B cell (primary cell): Measurements from ENCODE around the gene WHAMM. TPM values are rescaled to one million over a fixed set of nuclear protein-coding genes. Genes with fewer than 3 reads are reported as not detected.

Source experiments
- ATAC-seq: fragments of 200-7000 bp; cut with Tn5 transposase; one replicate; pipeline ENCODE4 v1.10.0; 2021; ENCODE audit warnings: low read depth, mild to moderate bottlenecking, moderate number of reproducible peaks, moderate library complexity
- CTCF ChIA-PET: fragments of 350-600 bp; sonication (Branson Sonifier 250); formaldehyde crosslinking; loops from one replicate; lab custom pipeline; 2021; ENCODE audit warnings: antibody characterized with exemption, inconsistent platforms; lab: Charles Lee
- POLR2A ChIA-PET: fragments of 350-600 bp; sonication (Branson Sonifier 250); formaldehyde crosslinking; loops from one replicate; lab custom pipeline; 2021; ENCODE audit warnings: antibody characterized with exemption; lab: Charles Lee
- DNase-seq: peaks from one replicate; pipeline ENCODE4 v3.0.0; 2013
- H2AFZ ChIP-seq: 2 replicates; pipeline ENCODE4 v1.6.1; 2012; ENCODE audit warnings: mild to moderate bottlenecking, low read depth, low read length; ENCODE audit not compliant: insufficient read depth, poor library complexity, severe bottlenecking
- H3K27ac ChIP-seq, 2 donors: 1 replicate in 1 of 2; 2 replicates in 1 of 2; pipeline ENCODE4 v1.5.1; 2012 to 2013; ENCODE audit warnings: low read length in 2 of 2, mild to moderate bottlenecking in 2 of 2, moderate library complexity in 1 of 2
- H3K27me3 ChIP-seq, 4 experiments: fragments of 200-600 bp in 1 of 4; sonication (generic) in 1 of 4; replicated peaks in 1 of 4; 1 replicate in 2 of 4; 2 replicates in 2 of 4; pipeline versions ENCODE4 v1.6.1 to v1.7.0; 2013 to 2016; ENCODE audit warnings: low read length in 3 of 4, mild to moderate bottlenecking in 2 of 4, mixed read lengths in 1 of 4, moderate library complexity in 1 of 4; ENCODE audit not compliant: insufficient read depth in 4 of 4, control insufficient read depth in 3 of 4; ENCODE audit errors: control extremely low read depth in 1 of 4
- H3K36me3 ChIP-seq, 2 experiments: replicated peaks in 1 of 2; 1 replicate in 1 of 2; 2 replicates in 1 of 2; pipeline versions ENCODE4 v1.6.1 to v1.7.1; 2013; ENCODE audit warnings: low read length in 1 of 2; ENCODE audit not compliant: insufficient read depth in 2 of 2, control insufficient read depth in 1 of 2; ENCODE audit errors: control extremely low read depth in 1 of 2, extremely low read depth in 1 of 2
- H3K4me1 ChIP-seq, 2 donors: fragments of 200-600 bp in 1 of 2; sonication (generic) in 1 of 2; 1 replicate in 1 of 2; 2 replicates in 1 of 2; pipeline versions ENCODE4 v1.5.1 to v1.6.1; 2013 to 2017; ENCODE audit warnings: low read length in 2 of 2; ENCODE audit not compliant: control insufficient read depth in 2 of 2, insufficient read depth in 2 of 2
- H3K4me2 ChIP-seq: replicated peaks from 2 replicates; pipeline ENCODE3; 2012; ENCODE audit warnings: mild to moderate bottlenecking, low read depth, low read length; ENCODE audit not compliant: poor library complexity, severe bottlenecking
- H3K4me3 ChIP-seq, 5 experiments: fragments of 200-600 bp in 1 of 5; sonication (generic) in 1 of 5; 1 replicate in 3 of 5; 2 replicates in 2 of 5; pipeline versions ENCODE4 v1.5.1 to v1.7.0; 2011 to 2016; ENCODE audit warnings: low read length in 4 of 5, mild to moderate bottlenecking in 4 of 5, low read depth in 2 of 5, control low read depth in 1 of 5, moderate library complexity in 1 of 5; ENCODE audit not compliant: insufficient read depth in 1 of 5; ENCODE audit errors: control extremely low read depth in 1 of 5, extremely low read depth in 1 of 5
- H3K79me2 ChIP-seq: fragments of 200-600 bp; sonication (generic); one replicate; pipeline ENCODE4 v1.6.0; 2016; ENCODE audit warnings: low read length; ENCODE audit not compliant: control insufficient read depth, insufficient read depth
- H3K9ac ChIP-seq: fragments of 200-600 bp; sonication (generic); 2 replicates; pipeline ENCODE4 v1.6.1; 2017; ENCODE audit warnings: mild to moderate bottlenecking, low read length, moderate library complexity
- H3K9me3 ChIP-seq, 3 donors: one replicate each; pipeline versions ENCODE4 v1.6.1 to v1.7.1; 2013; ENCODE audit warnings: low read length in 2 of 3; ENCODE audit not compliant: control insufficient read depth in 2 of 3, insufficient read depth in 1 of 3; ENCODE audit errors: control extremely low read depth in 1 of 3
- H4K20me1 ChIP-seq: 2 replicates; pipeline ENCODE4 v1.6.0; 2012; ENCODE audit warnings: mild to moderate bottlenecking, low read length; ENCODE audit not compliant: insufficient read depth, control insufficient read depth, poor library complexity, severe bottlenecking
- H3K27ac Mint-ChIP-seq: one replicate; pipeline ENCODE4 v1.8.0; 2021; ENCODE audit warnings: mixed read lengths
- H3K27me3 Mint-ChIP-seq: one replicate; pipeline ENCODE4 v1.8.0; 2021; ENCODE audit warnings: mixed read lengths
- H3K4me1 Mint-ChIP-seq: one replicate; pipeline ENCODE4 v1.8.0; 2021; ENCODE audit warnings: mixed read lengths
- H3K4me3 Mint-ChIP-seq: one replicate; pipeline ENCODE4 v1.8.0; 2021; ENCODE audit warnings: mixed read lengths
- H3K9me3 Mint-ChIP-seq: one replicate; pipeline ENCODE4 v1.8.0; 2022; ENCODE audit warnings: mixed read lengths; ENCODE audit not compliant: insufficient read depth
- EZH2 ChIP-seq: IDR thresholded peaks from 2 replicates; pipeline ENCODE4 v1.6.1; 2012; ENCODE audit warnings: borderline replicate concordance, low read depth, mild to moderate bottlenecking, moderate library complexity, low read length; ENCODE audit not compliant: insufficient read depth, poor library complexity, severe bottlenecking
- WGBS: methylation state at CpG from one replicate; pipeline ENCODE4 v1.1.5; 2013; ENCODE audit warnings: missing lambda C conversion rate; ENCODE audit not compliant: insufficient coverage; 5-methylcytosine and 5-hydroxymethylcytosine counted together
- intact Hi-C: fragments of 100-400 bp; cut with micrococcal nuclease; formaldehyde crosslinking; loops from one replicate; pipeline ENCODE4 v1.10.0; 2022
- polyA plus RNA-seq: library from polyadenylated mRNA; depleted of rRNA; stranded (reverse); fragments of >200 nt; gene quantifications from 2 replicates; pipeline ENCODE4 v1.2.3, GENCODE V29; 2012
- total RNA-seq, 2 donors: library from RNA; stranded (reverse); fragments of 120-200 nt in 1 of 2; gene quantifications; 1 replicate in 1 of 2; 2 replicates in 1 of 2; pipeline versions ENCODE4 v1.2.3 to v1.2.4, GENCODE V29; 2013 to 2022
- TF ChIP-seq, protein P1 (sequence below): fragments of 200-600 bp; IDR thresholded peaks from one replicate; pipeline ENCODE4 v1.8.0; 2022; ENCODE audit warnings: antibody characterized with exemption, mild to moderate bottlenecking

WHAMM gene
- total and polyA plus RNA-seq, 2 donors (not counting 1 experiment from before 2014, with no cell fraction given), result 18.3 to 31.3 TPM

DNA sequence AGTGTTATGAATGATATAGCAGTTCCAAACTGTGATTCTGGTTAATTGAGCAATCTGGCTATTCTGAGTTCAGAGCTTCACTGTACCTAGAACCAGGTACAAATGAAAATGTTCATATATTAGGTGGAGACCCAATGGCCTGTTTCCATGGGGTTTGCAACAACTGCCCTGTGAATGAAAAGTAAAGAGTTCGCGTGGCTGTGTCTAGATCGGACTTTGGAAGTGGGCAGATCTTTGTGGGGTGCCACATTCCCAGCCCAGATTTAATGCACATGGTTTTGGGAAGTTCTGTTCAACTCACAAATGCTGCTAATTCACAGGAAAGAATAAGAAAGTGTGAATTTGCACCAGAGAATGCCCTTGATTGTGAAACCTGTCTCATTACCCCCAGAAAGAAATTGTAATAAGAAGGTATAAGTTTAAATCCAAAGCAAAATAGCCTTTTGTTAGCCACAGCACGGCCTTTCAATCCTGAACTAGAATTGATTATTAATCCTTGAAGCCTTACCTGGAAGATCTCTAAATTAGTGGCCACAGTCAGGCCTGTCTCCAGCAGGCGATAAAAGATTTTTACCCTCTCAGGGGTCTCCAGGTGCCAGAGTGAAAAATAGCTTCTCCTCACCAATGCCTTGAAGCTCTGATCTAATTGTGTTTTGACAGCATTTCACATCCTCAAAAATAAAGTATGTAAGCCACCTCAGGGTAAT lies 22.6 kb downstream of the WHAMM start:
- TF ChIP-seq, protein P1, sequence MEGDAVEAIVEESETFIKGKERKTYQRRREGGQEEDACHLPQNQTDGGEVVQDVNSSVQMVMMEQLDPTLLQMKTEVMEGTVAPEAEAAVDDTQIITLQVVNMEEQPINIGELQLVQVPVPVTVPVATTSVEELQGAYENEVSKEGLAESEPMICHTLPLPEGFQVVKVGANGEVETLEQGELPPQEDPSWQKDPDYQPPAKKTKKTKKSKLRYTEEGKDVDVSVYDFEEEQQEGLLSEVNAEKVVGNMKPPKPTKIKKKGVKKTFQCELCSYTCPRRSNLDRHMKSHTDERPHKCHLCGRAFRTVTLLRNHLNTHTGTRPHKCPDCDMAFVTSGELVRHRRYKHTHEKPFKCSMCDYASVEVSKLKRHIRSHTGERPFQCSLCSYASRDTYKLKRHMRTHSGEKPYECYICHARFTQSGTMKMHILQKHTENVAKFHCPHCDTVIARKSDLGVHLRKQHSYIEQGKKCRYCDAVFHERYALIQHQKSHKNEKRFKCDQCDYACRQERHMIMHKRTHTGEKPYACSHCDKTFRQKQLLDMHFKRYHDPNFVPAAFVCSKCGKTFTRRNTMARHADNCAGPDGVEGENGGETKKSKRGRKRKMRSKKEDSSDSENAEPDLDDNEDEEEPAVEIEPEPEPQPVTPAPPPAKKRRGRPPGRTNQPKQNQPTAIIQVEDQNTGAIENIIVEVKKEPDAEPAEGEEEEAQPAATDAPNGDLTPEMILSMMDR, result no peak
- TF ChIP-seq EZH2, result no peak
- H3K9ac ChIP-seq, result no peak overlapping the region
- no peaks in the 10 kb centered on the region for H3K9me3 ChIP-seq
- peak overlapping the region in 1 of 2 donors; percentile 9 for H3K27ac ChIP-seq
- peak overlapping the region; percentile 4 for H3K27ac Mint-ChIP-seq
- intact Hi-C loops, result no loop called here
- ChIA-PET POLR2A (no interaction called here), CTCF (interaction anchor here (1.2 to 2.2 kb wide), 3 partner anchors 13 to 21 kb away, joined by 4 to 7 read pairs (median 5); no protein-coding TSS in a partner anchor)
- peaks cover 30% of the 10 kb centered on the region for H4K20me1 ChIP-seq
- no peak overlapping the region for H3K4me2 ChIP-seq
- ATAC-seq (no peak), DNase-seq (no peak)
- no peaks in the 10 kb centered on the region for H3K9me3 Mint-ChIP-seq
- H3K36me3 ChIP-seq, result peaks cover 2 to 91% of the 10 kb centered on the region in 2 experiments
- peaks cover 2% of the 10 kb centered on the region for H3K79me2 ChIP-seq
- no peaks in the 10 kb centered on the region for H3K4me1 ChIP-seq
- H3K27me3 ChIP-seq, result no peaks in the 10 kb centered on the region
- no peaks in the 10 kb centered on the region for H3K27me3 Mint-ChIP-seq
- H3K4me3 ChIP-seq, result no peak overlapping the region
- H2AFZ ChIP-seq, result no peak overlapping the region
- H3K4me3 Mint-ChIP-seq, result no peak overlapping the region
- WGBS, result 100% methylated on average over 3 of the region's 5 CpGs
- H3K4me1 Mint-ChIP-seq, result peaks cover 16% of the 10 kb centered on the region
